ACC112 (cell line): ENCODE data around the gene STK32B.

Experiments used
- H2AFZ ChIP-seq: fragments of 200-600 bp; sonication (generic); one replicate; pipeline ENCODE4 v1.6.0; 2017; ENCODE audit warnings: antibody characterized with exemption, low read length; ENCODE audit not compliant: unreplicated experiment
- H3K27ac ChIP-seq: fragments of 200-600 bp; sonication (generic); 2 replicates; pipeline ENCODE4 v1.5.1; 2014; ENCODE audit warnings: low read depth, mild to moderate bottlenecking, antibody characterized with exemption, low read length, moderate library complexity
- H3K27me3 ChIP-seq: fragments of 200-600 bp; sonication (generic); 2 replicates; pipeline ENCODE4 v1.6.1; 2014; ENCODE audit warnings: mild to moderate bottlenecking, antibody characterized with exemption, low read length, moderate library complexity, mixed read lengths; ENCODE audit not compliant: insufficient read depth
- H3K36me3 ChIP-seq: fragments of 200-600 bp; sonication (generic); 2 replicates; pipeline ENCODE4 v1.6.1; 2016; ENCODE audit warnings: mild to moderate bottlenecking, antibody characterized with exemption, low read length, moderate library complexity, mixed read lengths; ENCODE audit not compliant: insufficient read depth
- H3K4me1 ChIP-seq: fragments of 200-600 bp; sonication (generic); one replicate; pipeline ENCODE4 v1.6.1; 2016; ENCODE audit warnings: low read length, mixed read lengths; ENCODE audit not compliant: insufficient read depth, unreplicated experiment, control insufficient read depth
- H3K4me3 ChIP-seq: fragments of 200-600 bp; sonication (generic); 2 replicates; pipeline ENCODE4 v1.5.1; 2014; ENCODE audit warnings: mild to moderate bottlenecking, low read depth, low read length
- H3K79me2 ChIP-seq: fragments of 200-600 bp; sonication (generic); one replicate; pipeline ENCODE4 v1.6.0; 2016; ENCODE audit warnings: low read length; ENCODE audit not compliant: control insufficient read depth, unreplicated experiment, insufficient read depth

Gene STK32B

DNA sequence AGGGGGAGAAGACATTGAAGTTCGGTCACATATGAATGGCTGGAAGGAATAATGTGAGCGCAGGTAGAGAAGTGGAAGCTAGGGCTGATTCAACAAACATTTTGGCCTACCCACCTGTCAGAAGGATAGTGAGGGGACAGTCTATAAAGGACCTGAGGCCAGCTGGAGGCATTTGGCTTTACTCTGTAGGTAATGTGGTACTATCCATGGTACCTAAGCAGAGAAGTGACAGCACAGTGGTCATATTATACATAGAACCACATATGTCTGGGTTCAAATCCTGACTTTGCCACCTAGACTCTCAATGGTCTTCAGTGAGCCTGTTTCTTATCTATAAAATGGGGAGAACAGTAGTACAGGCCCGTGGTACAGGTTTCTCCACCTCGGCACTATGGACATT is 400.0 kb downstream of the STK32B start:
- Histone ChIP-seq H3K36me3 (no peaks in the 10 kb centered on the region), H3K4me1 (no peaks in the 10 kb centered on the region), H3K27me3 (no peaks in the 10 kb centered on the region), H3K27ac (no peak overlapping the region), H3K4me3 (no peak overlapping the region), H3K79me2 (no peaks in the 10 kb centered on the region), H2AFZ (no peak overlapping the region)

DNA sequence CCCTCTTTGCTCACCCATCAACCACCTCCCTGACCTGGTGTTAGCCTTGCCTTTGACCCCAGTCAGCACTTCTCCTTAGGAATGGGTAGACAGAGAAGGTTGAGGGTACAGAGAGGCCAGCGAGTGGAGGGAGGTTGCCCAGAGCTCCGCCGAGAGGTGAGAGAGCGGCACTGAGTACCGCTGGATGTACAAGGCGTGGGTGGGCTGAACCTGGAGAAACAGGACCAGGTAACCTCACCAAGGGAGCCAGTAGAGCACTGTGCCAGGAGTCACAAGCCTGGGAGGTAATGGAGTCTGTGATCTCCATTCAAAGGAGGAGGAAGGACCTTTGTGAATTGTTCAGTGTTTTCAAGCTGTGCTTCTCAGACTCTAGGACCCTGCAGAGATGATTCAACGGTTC is 400.9 kb downstream of the STK32B start:
- Histone ChIP-seq H3K36me3 (no peaks in the 10 kb centered on the region), H3K27me3 (no peaks in the 10 kb centered on the region), H3K4me3 (no peak overlapping the region), H3K79me2 (no peaks in the 10 kb centered on the region), H3K4me1 (no peaks in the 10 kb centered on the region), H2AFZ (no peak overlapping the region), H3K27ac (no peak overlapping the region)

DNA sequence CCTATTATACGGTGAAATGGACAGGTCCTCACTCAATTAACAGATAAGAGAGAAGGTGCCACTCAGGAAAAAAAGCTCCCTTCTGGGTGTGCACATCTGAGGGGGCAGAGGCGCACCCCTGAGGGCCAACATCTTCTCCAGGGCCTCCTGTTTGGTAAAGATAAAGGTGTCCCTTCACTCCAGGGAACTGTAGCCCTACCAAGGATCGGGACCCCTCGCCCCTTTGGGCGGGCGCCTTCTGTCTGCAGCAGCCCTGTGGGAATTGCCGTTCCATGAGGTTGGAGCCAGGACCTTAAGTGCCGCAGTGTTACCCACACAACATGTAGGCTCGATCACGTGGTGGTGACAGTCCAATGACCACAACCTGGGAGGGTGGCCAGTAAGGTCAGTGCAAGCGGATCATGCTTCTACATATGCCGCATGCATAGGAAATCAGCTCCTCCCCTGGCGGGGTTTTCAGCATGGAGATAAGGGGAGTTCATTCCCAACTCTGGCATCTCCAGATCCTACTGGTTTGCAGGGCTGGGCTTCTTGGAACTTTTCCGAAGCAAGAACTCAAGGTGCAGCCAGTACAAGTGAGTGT is 403.8 kb downstream of the STK32B start:
- H3K27ac ChIP-seq: no peak overlapping the region
- no peak overlapping the region for H3K4me3 ChIP-seq
- H3K27me3 ChIP-seq: no peaks in the 10 kb centered on the region
- no peaks in the 10 kb centered on the region for H3K36me3 ChIP-seq
- no peaks in the 10 kb centered on the region for H3K79me2 ChIP-seq
- no peak overlapping the region for H2AFZ ChIP-seq
- no peaks in the 10 kb centered on the region for H3K4me1 ChIP-seq

GRCh38 chr4:5456296-5456845 is 405.1 kb downstream of the STK32B start:
- Histone ChIP-seq H3K4me3 (no peak overlapping the region), H2AFZ (no peak overlapping the region), H3K4me1 (no peaks in the 10 kb centered on the region), H3K27me3 (no peaks in the 10 kb centered on the region), H3K36me3 (no peaks in the 10 kb centered on the region), H3K27ac (no peak overlapping the region), H3K79me2 (no peaks in the 10 kb centered on the region)

DNA sequence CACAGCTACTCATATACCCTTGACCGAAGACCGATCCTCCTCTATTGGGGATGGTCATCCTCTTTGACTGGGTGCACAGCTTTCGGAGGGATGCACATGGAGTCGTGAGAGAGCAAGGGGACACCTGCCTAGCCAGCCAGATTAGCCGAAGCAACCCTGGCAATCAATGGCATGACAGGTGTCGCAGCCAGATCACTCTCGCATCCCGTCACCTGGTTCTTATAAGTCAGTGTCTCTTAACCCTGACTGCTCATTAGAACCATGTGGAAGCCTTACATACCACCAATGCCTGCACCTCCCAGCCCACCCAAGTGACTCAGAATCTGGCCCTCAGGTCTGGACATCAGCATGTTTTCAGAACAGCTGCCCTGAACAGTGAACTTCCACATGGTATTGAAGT is 407.4 kb downstream of the STK32B start:
- Histone ChIP-seq H3K4me3 (no peak overlapping the region), H3K27me3 (no peaks in the 10 kb centered on the region), H3K27ac (no peak overlapping the region), H2AFZ (no peak overlapping the region), H3K36me3 (no peaks in the 10 kb centered on the region), H3K4me1 (no peaks in the 10 kb centered on the region), H3K79me2 (no peaks in the 10 kb centered on the region)

- no peak overlapping the region for H3K4me3 ChIP-seq
- no peaks in the 10 kb centered on the region for H3K4me1 ChIP-seq
- no peaks in the 10 kb centered on the region for H3K36me3 ChIP-seq
- no peak overlapping the region for H2AFZ ChIP-seq
- H3K27me3 ChIP-seq: no peaks in the 10 kb centered on the region
- no peaks in the 10 kb centered on the region for H3K79me2 ChIP-seq
- H3K27ac ChIP-seq: no peak overlapping the region
Observed at GRCh38 chr4:5459236-5459635, 408.0 kb downstream of the STK32B start.

- Histone ChIP-seq H3K79me2 (no peaks in the 10 kb centered on the region), H3K4me3 (no peak overlapping the region), H3K27me3 (no peaks in the 10 kb centered on the region), H3K27ac (no peak overlapping the region), H3K36me3 (no peaks in the 10 kb centered on the region), H2AFZ (no peak overlapping the region), H3K4me1 (no peaks in the 10 kb centered on the region)
Observed at GRCh38 chr4:5460106-5460801, 409.0 kb downstream of the STK32B start.

GRCh38 chr4:5461477-5461876 is 410.2 kb downstream of the STK32B start:
- no peaks in the 10 kb centered on the region for H3K36me3 ChIP-seq
- H3K79me2 ChIP-seq: no peaks in the 10 kb centered on the region
- no peak overlapping the region for H3K4me3 ChIP-seq
- no peak overlapping the region for H3K27ac ChIP-seq
- no peaks in the 10 kb centered on the region for H3K4me1 ChIP-seq
- no peaks in the 10 kb centered on the region for H3K27me3 ChIP-seq
- no peak overlapping the region for H2AFZ ChIP-seq

- Histone ChIP-seq H3K79me2 (no peaks in the 10 kb centered on the region), H3K27ac (no peak overlapping the region), H2AFZ (no peak overlapping the region), H3K27me3 (no peaks in the 10 kb centered on the region), H3K36me3 (no peaks in the 10 kb centered on the region), H3K4me1 (no peaks in the 10 kb centered on the region), H3K4me3 (no peak overlapping the region)
Observed at GRCh38 chr4:5462254-5462835, 411.1 kb downstream of the STK32B start.

DNA sequence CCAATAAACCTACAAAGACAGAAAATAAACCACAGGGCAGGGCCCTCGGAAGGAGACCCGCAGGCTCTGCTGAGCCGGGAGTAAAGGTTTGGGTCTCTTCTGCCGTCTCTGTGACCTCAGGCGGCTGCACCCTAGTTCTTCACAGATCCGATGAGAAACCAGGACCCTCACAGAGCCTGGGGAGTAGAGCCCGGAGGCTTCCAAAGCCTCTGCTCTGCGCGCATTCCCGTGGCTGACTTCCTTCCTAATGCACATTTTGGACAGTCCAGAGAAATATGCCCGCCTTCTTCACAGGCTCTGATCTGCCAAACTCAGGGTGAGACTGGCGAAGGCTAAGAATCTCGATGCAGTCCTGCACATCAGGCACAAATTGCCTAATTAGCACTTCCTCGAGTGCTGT is 411.6 kb downstream of the STK32B start:
- Histone ChIP-seq H3K79me2 (no peaks in the 10 kb centered on the region), H3K36me3 (no peaks in the 10 kb centered on the region)

DNA sequence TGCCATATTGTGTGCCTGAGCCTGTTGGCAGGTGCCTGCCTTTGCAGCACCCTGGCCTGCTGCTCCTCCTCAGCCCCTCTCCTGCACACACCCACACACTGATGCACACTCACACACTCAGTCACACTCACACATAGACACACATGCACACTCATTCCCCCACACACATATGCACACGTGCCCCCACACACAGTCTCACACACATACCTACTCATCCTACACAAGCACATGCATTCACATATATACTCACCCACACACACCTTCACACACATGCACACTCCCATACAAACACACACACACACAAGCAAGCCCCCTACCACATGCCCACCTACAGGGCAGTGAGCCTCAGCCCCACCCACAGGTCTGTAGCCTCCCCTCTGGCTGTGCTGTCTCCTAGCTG is 412.1 kb downstream of the STK32B start:
- Histone ChIP-seq H3K27me3 (no peaks in the 10 kb centered on the region), H3K79me2 (no peaks in the 10 kb centered on the region), H3K36me3 (no peaks in the 10 kb centered on the region), H2AFZ (no peak overlapping the region), H3K27ac (no peak overlapping the region), H3K4me1 (no peaks in the 10 kb centered on the region), H3K4me3 (no peak overlapping the region)

More for the DNA sequence above, 411.6 kb downstream of the STK32B start:
- Histone ChIP-seq H3K27ac (no peak overlapping the region), H3K27me3 (no peaks in the 10 kb centered on the region), H2AFZ (no peak overlapping the region), H3K4me3 (no peak overlapping the region), H3K4me1 (no peaks in the 10 kb centered on the region)
